HL-60 (cell line): Measurements from ENCODE around the gene NUDT10.

Experiments used
- CTCF ChIP-seq: IDR thresholded peaks from one replicate; pipeline ENCODE4 v1.5.1; 2011; ENCODE audit warnings: low read length, control low read depth, inconsistent platforms; ENCODE audit not compliant: insufficient read depth
- POLR2AphosphoS5 ChIP-seq: IDR thresholded peaks from 2 replicates; pipeline ENCODE4 v1.6.1; 2012; ENCODE audit warnings: low read depth
- REST ChIP-seq: IDR thresholded peaks from 2 replicates; pipeline ENCODE4 v1.6.1; 2012; ENCODE audit warnings: low read depth; ENCODE audit not compliant: insufficient replicate concordance

GRCh38 chrX:51376672-51377071 lies 44.0 kb downstream of the NUDT10 start:
- TF ChIP-seq CTCF, result no peak
- TF ChIP-seq POLR2AphosphoS5, result no peak
- no peak for TF ChIP-seq REST
